Neural cell (in vitro differentiated cells): ENCODE measurements around the gene TARBP2. TPM values are rescaled to one million over a fixed set of nuclear protein-coding genes. Genes with fewer than 3 reads are reported as not detected.
A peak's percentile ranks its signal among the peaks of the same experiment; 100 is the strongest.

Source experiments
- H2AFZ ChIP-seq: fragments of 200-600, 300-800 bp; sonication (generic), shearing (Covaris generic); 2 replicates; pipeline ENCODE4 v1.6.0; 2014; ENCODE audit warnings: low read depth, mild to moderate bottlenecking, antibody characterized with exemption, low read length, moderate library complexity
- H3F3A ChIP-seq: fragments of 200-600 bp; shearing (Covaris generic); 2 replicates; pipeline ENCODE4 v1.6.1; 2016; ENCODE audit warnings: mild to moderate bottlenecking, moderate library complexity, mixed read lengths, antibody characterized with exemption, low read length; ENCODE audit not compliant: insufficient read depth, poor library complexity, severe bottlenecking
- H3K27ac ChIP-seq: fragments of 200-600, 300-800 bp; sonication (generic), shearing (Covaris generic); 2 replicates; pipeline ENCODE4 v1.5.1; 2014; ENCODE audit warnings: mild to moderate bottlenecking, low read length, moderate library complexity
- H3K27me3 ChIP-seq: fragments of 300-800, 200-600 bp; sonication (generic), shearing (Covaris generic); 2 replicates; pipeline ENCODE4 v1.6.0; 2014; ENCODE audit warnings: mild to moderate bottlenecking, low read depth, low read length, moderate library complexity; ENCODE audit not compliant: insufficient read depth
- H3K36me3 ChIP-seq: fragments of 300-800, 200-600 bp; sonication (generic), shearing (Covaris generic); 2 replicates; pipeline ENCODE4 v1.5.1; 2014; ENCODE audit warnings: mild to moderate bottlenecking, antibody characterized with exemption, low read length, moderate library complexity; ENCODE audit not compliant: insufficient read depth
- H3K4me2 ChIP-seq: fragments of 300-800, 200-600 bp; sonication (generic), shearing (Covaris generic); 2 replicates; pipeline ENCODE4 v1.6.0; 2014; ENCODE audit warnings: mild to moderate bottlenecking, low read length
- H3K4me3 ChIP-seq: fragments of 300-800, 200-600 bp; sonication (generic), shearing (Covaris generic); 2 replicates; pipeline ENCODE4 v1.5.1; 2014; ENCODE audit warnings: mild to moderate bottlenecking, low read length, moderate library complexity
- H3K79me2 ChIP-seq: fragments of 200-600 bp; shearing (Covaris generic); replicated peaks from 2 replicates; pipeline ENCODE4 v1.6.0; 2014; ENCODE audit warnings: mild to moderate bottlenecking, low read length, moderate library complexity; ENCODE audit not compliant: insufficient read depth
- H3K9ac ChIP-seq: fragments of 300-800, 200-600 bp; sonication (generic), shearing (Covaris generic); 2 replicates; pipeline ENCODE4 v1.6.1; 2016; ENCODE audit warnings: mild to moderate bottlenecking, low read length, mixed read lengths
- H3K9me2 ChIP-seq: fragments of 200-600 bp; shearing (Covaris generic); 2 replicates; pipeline ENCODE4 v1.6.1; 2016; ENCODE audit warnings: mild to moderate bottlenecking, low read length, mixed read lengths; ENCODE audit not compliant: insufficient read depth
- H3K9me3 ChIP-seq: fragments of 200-600, 300-800 bp; sonication (generic), shearing (Covaris generic); 2 replicates; pipeline ENCODE4 v1.6.1; 2016; ENCODE audit warnings: mild to moderate bottlenecking, mixed run types, low read length, moderate library complexity, mixed read lengths
- H4K20me1 ChIP-seq: fragments of 200-600 bp; shearing (Covaris generic); 2 replicates; pipeline ENCODE4 v1.6.1; 2016; ENCODE audit warnings: mild to moderate bottlenecking, mixed run types; ENCODE audit not compliant: insufficient read depth
- CTCF ChIP-seq: fragments of 450-650 bp; IDR thresholded peaks from 2 replicates; pipeline ENCODE4 v1.5.1; 2014; ENCODE audit warnings: antibody characterized with exemption, mild to moderate bottlenecking, moderate library complexity; ENCODE audit not compliant: poor library complexity, severe bottlenecking
- EP300 ChIP-seq: fragments of 450-650 bp; conservative IDR thresholded peaks from 2 replicates; pipeline ENCODE4 v1.6.1; 2014; ENCODE audit warnings: antibody characterized with exemption, mild to moderate bottlenecking, moderate library complexity; ENCODE audit not compliant: poor library complexity, severe bottlenecking
- EZH2 ChIP-seq: fragments of 200-600, 300-800 bp; shearing (Covaris generic), sonication (generic); IDR thresholded peaks from 2 replicates; pipeline ENCODE4 v1.6.1; 2014; ENCODE audit warnings: antibody characterized with exemption, low read length, borderline replicate concordance, mild to moderate bottlenecking; ENCODE audit not compliant: insufficient read depth, poor library complexity, severe bottlenecking
- MXI1 ChIP-seq: fragments of 450-650 bp; conservative IDR thresholded peaks from 2 replicates; pipeline ENCODE4 v1.6.1; 2014; ENCODE audit warnings: antibody characterized with exemption, mild to moderate bottlenecking; ENCODE audit not compliant: poor library complexity, severe bottlenecking
- POLR2AphosphoS5 ChIP-seq: IDR thresholded peaks from 2 replicates; pipeline ENCODE4 v1.6.1; 2012
- RAD21 ChIP-seq: fragments of 450-650 bp; conservative IDR thresholded peaks from 2 replicates; pipeline ENCODE4 v1.6.1; 2014; ENCODE audit warnings: antibody characterized with exemption, mild to moderate bottlenecking, moderate library complexity
- REST ChIP-seq: IDR thresholded peaks from 2 replicates; pipeline ENCODE4 v1.6.1; 2012; ENCODE audit warnings: borderline replicate concordance
- SMC3 ChIP-seq: fragments of 450-650 bp; conservative IDR thresholded peaks from 2 replicates; pipeline ENCODE4 v1.6.1; 2014; ENCODE audit warnings: antibody characterized with exemption, mild to moderate bottlenecking, moderate library complexity; ENCODE audit not compliant: poor library complexity
- TAF1 ChIP-seq: IDR thresholded peaks from 2 replicates; pipeline ENCODE4 v1.6.1; 2012; ENCODE audit warnings: low read depth
- polyA plus RNA-seq: library from polyadenylated mRNA; depleted of rRNA; stranded (reverse); fragments of >200 nt; gene quantifications from 2 replicates; pipeline ENCODE4 v1.2.3, GENCODE V29; 2014

TARBP2 gene
- polyA plus RNA-seq, 1 donor from 2014 or later, result 135 TPM

GRCh38 chr12:53474819-53475218 lies 26.3 kb upstream of the TARBP2 start:
- Histone ChIP-seq H3K36me3 (peaks cover 5% of the 10 kb centered on the region), H2AFZ (no peak overlapping the region), H3K9me3 (no peaks in the 10 kb centered on the region), H4K20me1 (peaks cover 10% of the 10 kb centered on the region), H3K27me3 (no peaks in the 10 kb centered on the region), H3K9me2 (no peaks in the 10 kb centered on the region), H3F3A (no peaks in the 10 kb centered on the region), H3K9ac (no peak overlapping the region), H3K4me2 (no peak overlapping the region), H3K79me2 (peaks cover 14% of the 10 kb centered on the region), H3K4me3 (no peak overlapping the region), H3K27ac (no peak overlapping the region)
- no peak for TF ChIP-seq CTCF
- no peak for TF ChIP-seq MXI1
- TF ChIP-seq REST, result no peak
- TF ChIP-seq EZH2, result no peak
- TF ChIP-seq SMC3, result no peak
- TF ChIP-seq RAD21, result no peak
- TF ChIP-seq POLR2AphosphoS5, result no peak
- no peak for TF ChIP-seq TAF1
- TF ChIP-seq EP300, result no peak

- peaks cover 14% of the 10 kb centered on the region for H3K79me2 ChIP-seq
- H3K4me2 ChIP-seq, result no peak overlapping the region
- peaks cover 5% of the 10 kb centered on the region for H3K36me3 ChIP-seq
- H2AFZ ChIP-seq, result no peak overlapping the region
- H4K20me1 ChIP-seq, result peaks cover 10% of the 10 kb centered on the region
- no peak overlapping the region for H3K27ac ChIP-seq
- H3F3A ChIP-seq, result no peaks in the 10 kb centered on the region
- H3K9me3 ChIP-seq, result no peaks in the 10 kb centered on the region
- H3K9me2 ChIP-seq, result no peaks in the 10 kb centered on the region
- no peak for TF ChIP-seq SMC3
- no peak for TF ChIP-seq EZH2
- TF ChIP-seq MXI1, result no peak
- TF ChIP-seq RAD21, result no peak
- no peak for TF ChIP-seq POLR2AphosphoS5
- no peak for TF ChIP-seq REST
- TF ChIP-seq CTCF, result peak; percentile 30
- no peak for TF ChIP-seq EP300
- no peak overlapping the region for H3K9ac ChIP-seq
- no peak overlapping the region for H3K4me3 ChIP-seq
- no peaks in the 10 kb centered on the region for H3K27me3 ChIP-seq
Observed at GRCh38 chr12:53476769-53477209, 24.3 kb upstream of the TARBP2 start.
